ENCODE data around the gene RTL5.

DNA sequence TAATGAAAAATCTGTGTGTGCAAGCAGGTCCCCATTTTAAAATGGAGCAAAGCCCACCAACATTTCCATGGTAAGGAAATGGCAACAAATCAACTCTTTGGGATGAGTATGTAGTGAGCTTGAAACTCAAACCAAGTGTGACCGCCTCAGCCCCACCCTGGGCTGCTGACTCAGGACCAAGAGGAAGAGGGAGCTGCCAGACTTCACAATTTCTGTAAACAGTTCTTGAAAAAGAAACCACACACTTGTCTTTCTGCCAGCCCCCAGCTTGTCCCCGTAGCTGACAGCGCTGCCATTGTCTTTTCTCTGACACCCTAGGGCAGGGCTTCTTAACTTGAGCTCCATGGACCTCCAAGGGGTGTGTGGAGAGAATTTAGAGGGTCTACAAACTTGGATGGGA lies 10.3 kb downstream of the RTL5 start:
- TF ChIP-seq EZH2phosphoT487 (IDR thresholded peaks at IDR 0.05; ENCODE audit: insufficient read depth, low read depth) (no peak), EZH2 (IDR thresholded peaks at IDR 0.05; ENCODE audit: insufficient read depth, poor library complexity, severe bottlenecking) (no peak)
